SH-SY5Y (cell line): Measurements from ENCODE around the gene XAGE1B.

Experiments used
- GATA2 ChIP-seq: IDR thresholded peaks from 2 replicates; pipeline ENCODE4 v1.6.1; 2011; ENCODE audit warnings: mild to moderate bottlenecking, low read depth, low read length
- GATA3 ChIP-seq: IDR thresholded peaks from 2 replicates; pipeline ENCODE4 v1.6.1; 2011; ENCODE audit warnings: low read depth, mild to moderate bottlenecking, low read length, moderate library complexity

GRCh38 chrX:52563105-52563504 lies 46.2 kb upstream of the XAGE1B start:
- TF ChIP-seq GATA2 = no peak
- TF ChIP-seq GATA3 = no peak
